Mesenchymal stem cell (in vitro differentiated cells and primary cell): ENCODE results near the gene TMEM179.

Source experiments
- DNase-seq: peaks from one replicate; pipeline ENCODE4 v3.0.0-alpha.2; 2013
- H2AFZ ChIP-seq: one replicate; pipeline ENCODE4 v1.6.1; 2013; ENCODE audit warnings: low read depth, mild to moderate bottlenecking, control low read depth, inconsistent platforms, low read length, moderate library complexity
- H2AK5ac ChIP-seq: 2 replicates; pipeline ENCODE4 v1.6.1; 2013; ENCODE audit warnings: low read length, moderate library complexity, mild to moderate bottlenecking, inconsistent platforms; ENCODE audit not compliant: severe bottlenecking
- H2BK120ac ChIP-seq: one replicate; pipeline ENCODE4 v1.6.1; 2013; ENCODE audit warnings: low read depth, mild to moderate bottlenecking, inconsistent platforms, low read length, moderate library complexity
- H2BK12ac ChIP-seq, 2 experiments: one replicate each; pipeline ENCODE4 v1.6.1; 2013; ENCODE audit warnings: inconsistent platforms in 2 of 2, low read length in 2 of 2, mild to moderate bottlenecking in 2 of 2, moderate library complexity in 2 of 2, control low read depth in 1 of 2
- H2BK15ac ChIP-seq: one replicate; pipeline ENCODE4 v1.6.1; 2013; ENCODE audit warnings: mild to moderate bottlenecking, low read depth, inconsistent platforms; ENCODE audit not compliant: poor library complexity, severe bottlenecking
- H2BK5ac ChIP-seq: 2 replicates; pipeline ENCODE4 v1.6.1; 2013; ENCODE audit warnings: low read depth, mild to moderate bottlenecking, low read length, control low read depth, inconsistent platforms; ENCODE audit not compliant: poor library complexity, severe bottlenecking
- H3K14ac ChIP-seq, 2 experiments: one replicate each; pipeline ENCODE4 v1.6.1; 2013; ENCODE audit warnings: inconsistent platforms in 2 of 2, low read length in 2 of 2, control low read depth in 1 of 2, mild to moderate bottlenecking in 1 of 2, moderate library complexity in 1 of 2
- H3K18ac ChIP-seq, 2 experiments: one replicate each; pipeline ENCODE4 v1.6.1; 2013; ENCODE audit warnings: inconsistent platforms in 2 of 2, low read length in 2 of 2, control low read depth in 1 of 2, low read depth in 1 of 2, mild to moderate bottlenecking in 1 of 2
- H3K23ac ChIP-seq, 2 experiments: one replicate each; pipeline ENCODE4 v1.6.1; 2013; ENCODE audit warnings: inconsistent platforms in 2 of 2, low read length in 2 of 2, mild to moderate bottlenecking in 2 of 2, moderate library complexity in 2 of 2, control low read depth in 1 of 2
- H3K27ac ChIP-seq: 2 replicates; pipeline ENCODE4 v1.5.1; 2013; ENCODE audit warnings: mild to moderate bottlenecking, moderate library complexity, low read length, control low read depth, inconsistent platforms; ENCODE audit not compliant: poor library complexity, severe bottlenecking
- H3K27me3 ChIP-seq, 2 experiments: 2 replicates each; pipeline versions ENCODE4 v1.6.1 to v1.7.0; 2013; ENCODE audit warnings: low read length in 2 of 2, mild to moderate bottlenecking in 2 of 2, moderate library complexity in 2 of 2, control low read depth in 1 of 2, inconsistent platforms in 1 of 2; ENCODE audit not compliant: control insufficient read depth in 1 of 2, insufficient read depth in 1 of 2
- H3K36me3 ChIP-seq, 2 experiments: 2 replicates each; pipeline versions ENCODE4 v1.6.1 to v1.7.0; 2013; ENCODE audit warnings: low read length in 2 of 2, control low read depth in 1 of 2, inconsistent platforms in 1 of 2, low read depth in 1 of 2, mild to moderate bottlenecking in 1 of 2; ENCODE audit not compliant: insufficient read depth in 2 of 2, control insufficient read depth in 1 of 2
- H3K4ac ChIP-seq, 2 experiments: one replicate each; pipeline ENCODE4 v1.6.1; 2013; ENCODE audit warnings: inconsistent platforms in 2 of 2, low read length in 2 of 2, mild to moderate bottlenecking in 2 of 2, moderate library complexity in 2 of 2, control low read depth in 1 of 2, low read depth in 1 of 2
- H3K4me1 ChIP-seq: 2 replicates; pipeline ENCODE4 v1.6.1; 2013; ENCODE audit warnings: low read depth, low read length, control low read depth; ENCODE audit not compliant: control insufficient read depth, insufficient read depth
- H3K4me2 ChIP-seq: 2 replicates; pipeline ENCODE4 v1.6.1; 2013; ENCODE audit warnings: low read length, mild to moderate bottlenecking, inconsistent platforms; ENCODE audit not compliant: poor library complexity, severe bottlenecking
- H3K4me3 ChIP-seq, 2 experiments: 2 replicates each; pipeline versions ENCODE4 v1.5.1 to v1.7.0; 2013; ENCODE audit warnings: low read length in 2 of 2, mild to moderate bottlenecking in 2 of 2, control low read depth in 1 of 2, low read depth in 1 of 2; ENCODE audit not compliant: insufficient read depth in 1 of 2
- H3K79me1 ChIP-seq: replicated peaks from 2 replicates; pipeline ENCODE4 v1.6.1; 2013; ENCODE audit warnings: mild to moderate bottlenecking, control low read depth, low read length, inconsistent platforms; ENCODE audit not compliant: poor library complexity, severe bottlenecking
- H3K9ac ChIP-seq: 2 replicates; pipeline ENCODE4 v1.7.0; 2013; ENCODE audit warnings: mild to moderate bottlenecking, low read length, moderate library complexity
- H3K9me3 ChIP-seq: 2 replicates; pipeline ENCODE4 v1.7.0; 2013; ENCODE audit warnings: mild to moderate bottlenecking, low read length; ENCODE audit not compliant: control insufficient read depth
- H4K8ac ChIP-seq: one replicate; pipeline ENCODE4 v1.6.1; 2013; ENCODE audit warnings: inconsistent platforms, mild to moderate bottlenecking, low read length, moderate library complexity
- H4K91ac ChIP-seq: one replicate; pipeline ENCODE4 v1.6.1; 2013; ENCODE audit warnings: mild to moderate bottlenecking, low read length, inconsistent platforms
- WGBS: methylation state at CpG from one replicate; pipeline ENCODE4 v1.1.7; 2013; ENCODE audit warnings: mixed read lengths; 5-methylcytosine and 5-hydroxymethylcytosine counted together

The TMEM179 gene

GRCh38 chr14:104634138-104634760 is 29.7 kb upstream of the TMEM179 start:
- Histone ChIP-seq H3K36me3 (no peaks in the 10 kb centered on the region), H3K14ac (no peak overlapping the region), H4K91ac (no peak overlapping the region), H2BK12ac (no peak overlapping the region), H3K4me1 (no peaks in the 10 kb centered on the region), H2BK120ac (no peak overlapping the region), H2BK5ac (no peak overlapping the region), H3K9ac (no peak overlapping the region), H3K27ac (no peak overlapping the region), H2BK15ac (no peak overlapping the region), H4K8ac (no peak overlapping the region), H3K23ac (no peak overlapping the region), H2AK5ac (no peak overlapping the region), H3K4ac (no peak overlapping the region), H3K18ac (no peak overlapping the region), H3K79me1 (no peaks in the 10 kb centered on the region), H3K27me3 (peaks cover 19 to 66% of the 10 kb centered on the region in 2 experiments), H3K4me2 (no peak overlapping the region), H3K9me3 (peaks cover 3% of the 10 kb centered on the region), H2AFZ (no peak overlapping the region), H3K4me3 (no peak overlapping the region)
- WGBS = 86% methylated on average over 20 of the region's 20 CpGs
- DNase-seq = no peak

DNA sequence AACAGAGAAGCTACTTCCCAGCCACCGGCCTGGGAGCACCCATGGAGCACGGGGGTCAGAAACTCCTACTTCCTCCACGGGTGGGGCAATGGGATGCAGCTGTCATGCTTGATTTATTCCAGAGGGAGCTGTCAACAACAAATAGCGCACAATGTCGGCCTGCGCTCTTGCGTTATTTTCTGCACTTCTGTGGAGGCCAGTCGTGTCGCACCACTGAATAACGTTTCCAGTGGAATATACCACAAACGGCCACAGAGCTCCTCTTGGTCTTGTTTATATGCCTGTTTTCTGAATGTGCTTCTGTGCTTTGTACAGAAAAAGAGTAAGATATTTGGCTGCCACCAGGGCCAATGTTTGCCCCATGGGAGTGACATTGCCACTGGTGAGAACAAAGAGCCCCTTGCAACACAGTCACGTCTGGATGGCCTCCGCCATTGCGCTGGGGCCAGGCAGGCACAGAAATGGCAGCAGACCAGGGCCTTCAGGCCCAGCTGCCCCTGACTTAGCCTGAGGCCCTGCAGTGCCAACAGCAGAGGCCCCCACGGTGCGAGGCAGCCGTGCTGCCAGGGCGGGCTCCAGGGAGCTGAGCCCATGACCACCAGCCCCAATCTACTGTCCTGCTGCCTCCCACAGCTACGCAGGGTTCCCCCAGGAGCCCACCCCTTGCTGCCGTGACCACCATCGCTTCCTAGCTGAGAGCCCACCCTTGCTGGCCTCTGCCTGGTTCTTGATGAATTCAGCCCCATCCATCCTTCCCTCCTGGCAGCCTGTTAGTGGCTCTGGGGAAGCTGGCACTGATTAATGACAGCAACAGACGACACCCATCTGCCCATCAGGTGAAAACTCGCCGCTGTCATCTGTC is 28.9 kb upstream of the TMEM179 start:
- Histone ChIP-seq H2BK5ac (no peak overlapping the region), H4K8ac (no peak overlapping the region)
- WGBS = 88% methylated on average over 24 of the region's 24 CpGs

DNA sequence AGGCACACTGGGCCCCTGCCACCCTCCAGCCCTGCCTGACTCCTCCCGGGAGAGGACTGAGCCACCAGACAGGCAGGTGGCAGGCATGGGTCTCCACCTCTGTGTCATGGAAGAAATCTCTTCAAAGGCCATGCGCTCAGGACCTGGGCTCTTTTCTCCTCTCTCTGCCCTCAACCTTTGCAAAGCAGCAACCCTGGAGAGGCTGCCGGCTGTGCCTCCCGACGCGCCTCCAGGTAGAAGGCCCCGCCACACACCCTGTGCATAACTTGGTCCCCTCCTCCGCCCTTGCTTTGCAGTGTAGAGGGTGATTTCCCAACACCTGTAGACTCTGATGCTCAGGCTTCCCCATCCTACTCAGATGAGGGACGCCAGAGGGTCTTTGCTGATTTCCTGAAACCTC is 28.2 kb upstream of the TMEM179 start:
- peaks cover 7% of the 10 kb centered on the region for H3K9me3 ChIP-seq
- no peaks in the 10 kb centered on the region for H3K4me1 ChIP-seq

More for the DNA sequence above, 28.9 kb upstream of the TMEM179 start:
- H3K18ac ChIP-seq = no peak overlapping the region
- H2BK12ac ChIP-seq = no peak overlapping the region
- H3K9ac ChIP-seq = no peak overlapping the region
- H3K4me3 ChIP-seq = no peak overlapping the region
- no peak overlapping the region for H2BK120ac ChIP-seq
- H3K36me3 ChIP-seq = no peaks in the 10 kb centered on the region
- H4K91ac ChIP-seq = no peak overlapping the region
- no peak overlapping the region for H3K4me2 ChIP-seq
- no peak overlapping the region for H2BK15ac ChIP-seq
- H3K79me1 ChIP-seq = no peaks in the 10 kb centered on the region
- no peak for DNase-seq
- no peak overlapping the region for H3K14ac ChIP-seq
- H2AK5ac ChIP-seq = no peak overlapping the region
- H3K4me1 ChIP-seq = no peaks in the 10 kb centered on the region
- H3K9me3 ChIP-seq = peaks cover 7% of the 10 kb centered on the region
- H3K23ac ChIP-seq = no peak overlapping the region
- no peak overlapping the region for H3K4ac ChIP-seq
- H3K27ac ChIP-seq = no peak overlapping the region
- peaks cover 15 to 59% of the 10 kb centered on the region in 2 experiments for H3K27me3 ChIP-seq
- H2AFZ ChIP-seq = no peak overlapping the region

GRCh38 chr14:104624939-104625338 is 20.4 kb upstream of the TMEM179 start:
- Histone ChIP-seq H3K27me3 (peaks cover under 1 to 38% of the 10 kb centered on the region in 2 experiments), H3K23ac (no peak overlapping the region), H4K91ac (no peak overlapping the region), H3K18ac (no peak overlapping the region), H2BK12ac (no peak overlapping the region), H3K9me3 (peaks cover 10% of the 10 kb centered on the region), H3K4ac (no peak overlapping the region), H2AFZ (no peak overlapping the region), H3K4me2 (no peak overlapping the region), H2BK15ac (no peak overlapping the region), H3K14ac (no peak overlapping the region), H3K4me1 (no peaks in the 10 kb centered on the region), H3K4me3 (no peak overlapping the region), H3K79me1 (no peaks in the 10 kb centered on the region), H3K9ac (no peak overlapping the region), H3K27ac (no peak overlapping the region), H2BK5ac (no peak overlapping the region), H3K36me3 (no peaks in the 10 kb centered on the region), H4K8ac (no peak overlapping the region), H2AK5ac (no peak overlapping the region), H2BK120ac (no peak overlapping the region)
- 55% methylated on average over 4 of the region's 5 CpGs for WGBS
- no peak for DNase-seq

More for the DNA sequence above, 28.2 kb upstream of the TMEM179 start:
- H3K4ac ChIP-seq = no peak overlapping the region
- H3K4me3 ChIP-seq = no peak overlapping the region
- H3K14ac ChIP-seq = no peak overlapping the region
- H3K27me3 ChIP-seq = peaks cover 13 to 52% of the 10 kb centered on the region in 2 experiments
- no peaks in the 10 kb centered on the region for H3K79me1 ChIP-seq
- no peak overlapping the region for H3K23ac ChIP-seq
- no peak overlapping the region for H2BK15ac ChIP-seq
- H3K36me3 ChIP-seq = no peaks in the 10 kb centered on the region
- no peak overlapping the region for H4K8ac ChIP-seq
- WGBS = 82% methylated on average over 9 of the region's 9 CpGs
- H2BK5ac ChIP-seq = no peak overlapping the region
- no peak overlapping the region for H2AK5ac ChIP-seq
- no peak overlapping the region for H3K27ac ChIP-seq
- no peak overlapping the region for H2BK120ac ChIP-seq
- H3K9ac ChIP-seq = no peak overlapping the region
- no peak overlapping the region for H4K91ac ChIP-seq
- H3K4me2 ChIP-seq = no peak overlapping the region
- H3K18ac ChIP-seq = no peak overlapping the region
- no peak overlapping the region for H2AFZ ChIP-seq
- DNase-seq = no peak
- no peak overlapping the region for H2BK12ac ChIP-seq
